ENCODE measurements around the gene ERICH6B.

ERICH6B gene

GRCh38 chr13:45500492-45501174 lies 114.9 kb downstream of the ERICH6B start:
- FAIRE-seq, result no peak
- no peak for DNase-seq (ENCODE audit: insufficient read length, low spot score)
- TF ChIP-seq CTCF (IDR thresholded peaks at IDR 0.05; ENCODE audit: insufficient read depth, missing control alignments), result no peak

DNA sequence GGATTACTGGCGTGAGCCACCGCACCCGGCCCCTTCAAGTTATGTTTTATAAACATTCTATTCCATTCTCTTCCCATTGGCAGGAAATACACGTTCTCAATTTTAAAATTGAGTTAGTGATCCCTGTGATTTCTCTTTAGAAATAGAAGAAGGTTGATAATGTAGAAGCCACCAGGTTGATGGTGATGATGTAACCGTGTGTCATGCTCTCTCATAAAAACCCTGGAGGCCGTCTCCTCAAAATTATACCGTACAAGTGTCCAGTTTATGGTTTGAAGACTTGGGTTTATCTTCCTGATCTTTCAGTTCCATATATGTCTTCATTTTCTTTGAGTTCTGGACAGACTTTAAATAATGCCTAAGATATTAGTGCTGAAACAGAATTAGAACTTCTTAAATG lies 118.6 kb downstream of the ERICH6B start:
- DNase-seq (ENCODE audit: insufficient read length, low spot score) (no peak), FAIRE-seq (no peak)
- no peak for TF ChIP-seq CTCF (IDR thresholded peaks at IDR 0.05; ENCODE audit: insufficient read depth, missing control alignments)

- DNase-seq (ENCODE audit: insufficient read length, low spot score), result no peak
- TF ChIP-seq CTCF (IDR thresholded peaks at IDR 0.05; ENCODE audit: insufficient read depth, missing control alignments), result no peak
- FAIRE-seq, result no peak
These were observed 123.0 kb downstream of the ERICH6B start for GRCh38 chr13:45492538-45492937.
